Epithelial cell of prostate (primary cell): ENCODE data around the gene TFF3.

Experiments
- DNase-seq: peaks from one replicate; pipeline ENCODE4 v3.0.0-alpha.2; 2011; ENCODE audit warnings: low read depth, low spot score
- H3K27ac ChIP-seq: fragments of 450-650 bp; 2 replicates; pipeline ENCODE4 v1.5.1; 2017; ENCODE audit warnings: mild to moderate bottlenecking

Gene TFF3

DNA sequence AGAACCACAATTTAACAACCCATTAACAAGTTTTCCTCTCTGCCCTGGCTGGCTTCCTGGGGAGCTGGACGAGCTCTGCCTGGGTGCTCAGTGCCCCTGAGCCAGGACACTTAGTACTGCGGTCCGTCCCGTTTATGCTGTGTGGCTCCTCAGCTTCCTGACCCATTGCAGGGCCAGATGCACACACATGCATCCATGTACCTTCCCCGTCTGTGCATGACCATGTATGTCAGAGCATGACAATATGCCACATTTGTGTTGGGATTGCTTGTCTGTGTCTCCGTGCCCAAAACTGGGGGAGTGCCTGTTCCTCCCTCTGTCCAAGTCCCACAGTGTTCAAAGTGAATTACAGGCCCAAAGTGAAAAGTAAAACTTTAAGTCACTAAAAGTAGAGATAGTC lies 9.7 kb upstream of the TFF3 start:
- no peak for DNase-seq
- no peak overlapping the region for H3K27ac ChIP-seq

DNA sequence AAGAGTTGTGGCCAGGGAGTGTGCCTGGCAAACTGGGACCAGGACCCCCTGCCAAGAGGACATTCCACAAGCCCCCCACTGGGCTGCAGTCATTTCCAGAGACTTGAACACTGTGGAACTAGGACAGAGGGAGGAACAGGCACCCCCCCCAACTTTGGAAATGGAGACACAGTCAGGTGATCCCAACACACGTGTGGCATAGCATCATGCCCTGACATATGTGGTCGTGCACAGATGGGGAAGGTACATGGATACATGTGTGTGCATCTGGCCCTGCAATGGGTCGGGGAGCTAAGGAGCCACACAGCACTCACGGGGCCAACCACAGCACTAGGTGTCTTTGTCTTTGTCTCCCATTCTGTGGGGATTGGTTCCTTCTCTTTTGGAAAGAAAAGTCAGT lies 6.6 kb upstream of the TFF3 start:
- no peak overlapping the region for H3K27ac ChIP-seq
- no peak for DNase-seq

DNA sequence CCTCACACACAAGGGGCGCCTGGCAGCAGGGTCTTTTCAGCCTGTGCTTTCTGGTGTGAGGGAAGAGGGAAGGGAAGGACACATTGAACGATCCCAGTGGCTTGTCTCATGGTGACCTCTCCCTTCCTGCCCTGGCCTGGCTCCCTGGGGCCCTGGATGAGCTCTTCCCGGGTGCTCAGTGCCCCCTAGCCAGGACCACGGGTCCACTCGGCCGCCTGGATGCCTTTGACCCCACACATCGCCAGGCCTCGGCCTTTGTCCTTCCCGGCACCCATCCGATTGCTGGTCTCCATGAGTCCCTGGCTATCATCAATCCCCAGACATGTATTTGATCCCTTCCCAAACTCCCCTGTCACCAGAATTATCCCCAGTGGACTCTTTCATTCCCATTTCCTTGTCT lies 6.0 kb upstream of the TFF3 start:
- DNase-seq: no peak
- no peak overlapping the region for H3K27ac ChIP-seq

DNA sequence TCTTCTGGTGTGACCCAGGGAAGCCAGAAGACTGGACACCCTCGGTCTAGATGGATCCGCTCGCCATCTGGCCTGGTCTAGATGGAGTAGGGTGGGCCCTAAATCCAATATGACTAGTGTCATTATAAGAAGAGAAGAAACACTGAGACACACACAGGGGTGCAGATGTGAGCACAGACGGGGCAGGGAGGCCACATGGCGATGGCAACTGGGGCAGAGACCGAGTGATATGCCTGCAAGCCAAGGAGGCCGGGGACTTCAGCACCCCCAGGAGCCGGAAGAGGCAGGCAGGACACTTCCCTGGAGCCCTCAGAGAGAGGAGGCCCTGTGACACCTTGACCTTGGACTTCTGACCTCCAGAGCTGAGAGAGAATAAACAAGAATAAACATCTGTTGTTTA lies 5.6 kb upstream of the TFF3 start:
- no peak for DNase-seq
- H3K27ac ChIP-seq: no peak overlapping the region

DNA sequence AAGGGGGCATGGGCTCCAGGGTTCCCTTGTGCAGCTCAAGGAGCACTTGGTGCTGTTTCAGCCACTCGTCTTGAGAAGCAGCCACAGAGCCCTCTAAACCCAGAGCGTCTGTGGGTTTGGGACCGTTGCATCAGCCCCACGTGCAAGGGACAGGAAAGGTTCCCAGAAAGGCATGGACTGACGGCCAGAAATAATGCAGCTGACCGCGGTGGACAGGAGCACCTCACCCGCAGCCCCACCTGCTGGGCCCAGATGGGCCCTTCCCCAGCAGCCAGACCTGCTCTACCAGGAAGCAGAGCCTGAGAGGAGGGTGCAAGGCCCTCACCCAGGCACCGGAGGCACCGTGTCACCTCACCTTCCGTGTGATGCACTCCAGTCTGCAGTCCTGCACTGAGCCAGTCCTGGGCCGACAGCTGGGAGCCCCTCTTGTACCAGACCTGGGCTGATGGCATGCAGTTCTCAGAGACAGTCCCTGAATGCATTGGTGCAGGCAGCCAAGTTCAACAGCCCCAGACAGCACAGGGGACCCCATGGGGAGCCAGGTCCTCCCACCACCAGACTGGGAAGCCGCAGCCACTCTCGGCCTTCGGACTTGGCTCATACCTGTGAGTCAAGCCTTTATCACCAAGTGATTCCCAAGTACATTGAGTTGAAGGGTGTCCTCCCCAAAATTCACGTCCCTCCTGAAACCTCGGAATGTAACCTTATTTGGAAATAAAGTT lies 4.8 kb upstream of the TFF3 start:
- no peak overlapping the region for H3K27ac ChIP-seq
- DNase-seq: no peak

DNA sequence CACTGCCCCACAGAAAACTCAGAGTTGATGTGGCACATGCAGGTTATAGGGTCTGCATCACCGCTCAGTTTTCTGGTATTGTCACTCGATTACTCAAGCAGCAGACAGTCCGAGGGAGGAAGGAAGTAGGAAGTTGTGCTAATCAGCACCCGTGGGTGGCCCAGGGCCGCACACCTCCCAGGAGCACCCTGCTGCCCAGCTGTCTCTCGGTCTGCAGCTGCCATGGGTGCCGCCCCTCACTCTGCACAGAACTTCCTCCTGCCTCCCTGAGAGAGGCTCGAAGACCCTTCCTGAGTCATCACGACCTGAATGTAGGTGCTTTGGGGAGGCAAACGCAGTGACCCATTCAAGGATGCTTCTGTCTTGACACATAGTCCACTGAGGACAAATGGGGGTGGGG lies 4.2 kb upstream of the TFF3 start:
- no peak overlapping the region for H3K27ac ChIP-seq

DNA sequence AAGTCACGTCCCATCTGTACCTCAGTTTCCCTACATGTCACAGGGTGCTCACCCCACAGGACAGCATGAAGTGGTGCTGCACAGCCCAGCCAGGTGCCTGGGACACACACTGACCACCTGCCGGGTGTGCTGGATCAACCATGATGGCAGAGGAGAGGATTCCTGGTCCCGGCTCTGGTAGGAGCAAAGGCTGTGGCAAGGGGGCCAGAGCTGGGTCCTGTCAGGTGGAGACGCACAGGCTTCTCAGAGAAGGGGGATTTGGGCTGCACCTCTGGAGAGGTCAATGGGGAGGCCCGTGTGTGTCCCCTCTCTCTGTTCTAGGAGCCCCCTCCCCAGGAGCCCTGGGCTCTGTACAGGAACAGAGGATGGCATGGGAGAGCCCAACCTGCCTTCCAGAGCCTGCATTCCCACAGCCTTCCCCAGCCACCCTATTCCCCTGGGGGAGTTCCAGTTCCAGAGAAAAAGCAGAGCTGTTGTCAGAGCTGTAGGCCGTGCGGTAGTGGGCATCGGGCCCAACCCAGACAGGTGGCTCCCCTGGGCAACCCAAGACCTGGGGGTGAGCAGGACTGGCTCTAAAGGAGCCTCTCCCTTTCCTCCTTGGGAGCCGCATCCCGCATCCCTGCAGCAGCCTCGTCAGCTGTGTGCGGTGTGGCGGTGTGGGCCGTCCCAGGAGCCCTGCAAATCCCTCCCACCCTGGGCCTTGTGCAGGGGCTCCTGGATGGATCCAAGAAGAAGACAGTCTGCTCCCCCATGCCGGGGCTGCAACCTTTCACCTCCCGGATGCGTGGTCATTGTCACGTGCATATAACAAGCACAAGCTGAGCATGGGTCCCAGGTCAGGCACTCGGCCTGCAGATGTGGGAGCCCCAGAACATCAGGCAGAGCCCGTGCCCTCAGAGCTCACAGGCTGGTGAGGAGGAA lies 2.9 kb upstream of the TFF3 start:
- H3K27ac ChIP-seq: no peak overlapping the region
- no peak for DNase-seq

More for the DNA sequence above, 4.2 kb upstream of the TFF3 start:
- no peak for DNase-seq

DNA sequence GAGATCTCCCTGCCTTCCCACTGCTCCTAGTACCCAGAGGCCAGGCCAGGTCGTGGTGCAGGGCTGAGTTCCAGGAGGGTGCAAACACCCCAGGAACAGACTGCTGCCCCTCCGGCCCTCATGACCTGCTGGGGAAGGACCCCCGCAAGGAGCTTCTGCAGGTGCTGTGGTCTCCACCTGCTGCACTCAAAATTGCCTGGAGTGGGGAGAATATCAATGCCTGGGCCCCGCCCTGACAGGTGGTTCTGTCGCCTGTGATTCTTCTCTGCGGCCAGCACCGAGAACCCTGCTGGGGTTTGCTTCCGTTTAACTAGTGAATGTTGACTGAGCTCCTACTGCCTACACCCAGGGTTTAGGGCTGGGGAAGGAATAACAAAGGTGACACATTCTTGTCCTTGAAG lies 2.1 kb upstream of the TFF3 start:
- no peak for DNase-seq
- no peak overlapping the region for H3K27ac ChIP-seq

DNA sequence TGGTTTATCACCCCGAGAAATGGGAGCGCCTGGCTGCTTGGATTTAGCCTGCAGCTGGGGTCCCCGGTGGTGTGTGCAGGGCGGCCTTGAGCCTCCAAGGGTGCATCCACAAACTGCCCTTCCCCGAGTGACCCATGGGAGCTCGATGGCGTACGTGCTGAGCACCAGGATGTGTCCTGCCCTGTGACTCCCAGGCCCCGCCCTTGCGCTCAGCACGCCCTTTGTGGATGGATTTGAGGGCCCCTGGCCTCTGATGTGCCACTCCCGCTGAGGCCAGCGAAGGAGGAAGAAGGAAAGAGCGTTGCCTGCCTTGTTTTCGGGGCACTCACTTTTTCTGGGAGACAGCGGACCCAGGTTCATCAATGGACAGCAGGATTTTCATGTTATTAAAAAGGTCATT lies 1.7 kb upstream of the TFF3 start:
- H3K27ac ChIP-seq: no peak overlapping the region
- no peak for DNase-seq

DNA sequence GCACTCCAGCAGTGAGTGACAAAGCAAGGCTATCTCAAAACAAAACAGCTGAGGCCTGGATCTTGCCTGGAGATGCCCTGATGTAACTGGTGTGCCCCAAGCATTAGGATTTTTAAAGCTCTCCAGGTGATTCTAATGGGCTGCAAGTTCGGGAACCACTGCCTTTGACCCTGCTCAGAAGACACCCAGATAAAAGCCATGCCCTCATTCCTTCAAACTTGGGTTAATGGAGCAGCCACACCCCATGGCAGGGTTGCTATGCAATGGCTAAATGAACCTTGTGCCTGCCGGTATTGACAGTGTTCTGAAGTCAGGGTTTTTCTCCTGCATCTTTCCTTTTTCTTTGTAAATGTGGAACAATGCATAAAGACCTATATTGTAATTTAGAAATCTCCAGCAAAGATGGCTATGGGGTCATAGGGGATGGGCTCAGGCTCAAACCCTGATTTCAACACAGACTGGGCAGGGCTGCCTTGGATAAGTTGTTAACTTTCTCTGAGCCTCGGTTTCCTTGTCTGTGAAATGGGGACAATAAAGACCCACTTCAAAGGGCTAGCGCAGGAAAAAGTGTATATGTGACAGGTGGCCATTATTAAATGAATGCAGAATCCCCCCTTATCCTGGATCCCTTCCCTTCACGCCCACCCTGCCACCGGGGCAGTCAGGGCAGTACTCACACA lies 453 bp downstream of the TFF3 start:
- DNase-seq: no peak
- H3K27ac ChIP-seq: no peak overlapping the region

DNA sequence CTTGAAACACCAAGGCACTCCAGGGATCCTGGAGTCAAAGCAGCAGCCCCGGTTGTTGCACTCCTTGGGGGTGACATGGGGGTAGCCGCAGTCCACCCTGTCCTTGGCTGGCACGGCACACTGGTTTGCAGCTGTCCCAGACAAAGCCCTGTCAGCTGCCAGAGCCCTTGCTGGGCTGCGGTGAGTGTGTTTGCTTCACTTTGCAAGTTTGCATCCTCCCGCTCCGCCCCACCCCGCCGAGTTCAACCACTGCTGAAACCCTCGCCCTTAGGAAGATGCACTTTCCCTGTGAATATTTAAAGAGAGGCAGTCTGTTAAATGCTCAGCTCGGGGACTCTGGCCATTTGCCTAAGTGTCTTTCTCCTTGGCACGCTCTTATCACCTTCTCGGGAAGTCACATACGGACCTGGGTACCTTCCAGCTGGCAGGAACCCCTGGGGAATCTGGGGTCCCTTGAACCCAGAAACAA lies 1.7 kb downstream of the TFF3 start:
- no peak for DNase-seq
- H3K27ac ChIP-seq: no peak overlapping the region

DNA sequence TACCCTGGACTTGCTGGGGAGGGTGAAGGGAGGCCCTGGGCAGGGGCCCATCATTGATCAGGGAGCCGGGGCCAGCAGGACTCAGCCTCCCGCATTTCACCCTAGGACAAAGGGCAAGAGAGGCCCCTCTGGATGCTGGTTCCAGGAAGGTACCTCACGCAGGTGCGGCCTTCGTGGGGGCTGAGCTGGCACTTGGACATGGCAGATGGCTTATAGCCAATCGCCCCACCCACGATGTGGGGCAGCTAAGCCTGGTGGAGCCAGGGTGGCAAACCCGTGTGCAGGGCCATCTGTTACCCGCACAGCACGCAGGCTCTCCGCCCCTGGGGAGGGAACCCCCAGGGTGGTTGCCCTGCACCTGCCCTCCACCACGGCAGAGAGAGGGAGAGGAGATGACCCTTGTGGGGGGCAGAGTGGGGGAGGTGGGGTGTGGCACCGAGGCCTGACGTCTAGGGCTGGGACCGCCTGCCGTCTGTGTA lies 2.5 kb downstream of the TFF3 start:
- DNase-seq: no peak

DNA sequence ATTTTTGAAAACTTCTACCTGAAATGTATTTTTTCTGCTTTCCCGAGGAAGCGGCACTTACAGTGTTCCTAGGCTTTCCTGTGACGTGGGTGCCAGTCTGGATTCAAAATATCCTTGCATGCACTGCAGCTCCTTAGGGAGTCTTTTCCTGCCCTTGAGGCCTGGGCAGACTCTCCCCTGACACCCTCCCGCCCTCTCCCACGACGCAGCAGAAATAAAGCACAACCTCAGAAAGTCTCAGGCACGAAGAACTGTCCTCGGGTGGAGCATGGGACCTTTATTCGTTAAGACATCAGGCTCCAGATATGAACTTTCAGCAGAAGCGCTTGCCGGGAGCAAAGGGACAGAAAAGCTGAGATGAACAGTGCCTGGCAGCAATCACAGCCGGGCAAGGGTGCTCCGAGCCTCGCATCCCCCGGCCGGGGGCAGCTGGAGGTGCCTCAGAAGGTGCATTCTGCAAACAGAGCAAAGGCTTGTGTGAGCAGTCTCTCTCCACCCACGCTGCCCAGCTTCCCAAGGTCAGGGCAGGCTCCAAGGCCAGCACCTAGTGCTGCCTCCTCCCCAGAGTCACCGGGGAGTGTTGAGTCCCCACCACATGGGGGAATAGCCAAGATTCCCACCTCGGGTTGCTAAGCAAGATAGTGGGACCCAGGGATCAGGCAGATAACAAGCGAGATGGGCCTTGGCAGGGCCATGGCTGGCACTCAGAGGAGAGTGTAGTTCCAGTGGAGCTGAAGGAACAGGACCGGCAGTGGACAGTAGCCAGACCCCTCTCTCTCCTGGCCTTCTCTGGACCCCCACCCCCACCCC lies 3.2 kb downstream of the TFF3 start:
- H3K27ac ChIP-seq: no peak overlapping the region
- no peak for DNase-seq

More for the DNA sequence above, 2.5 kb downstream of the TFF3 start:
- H3K27ac ChIP-seq: no peak overlapping the region

DNA sequence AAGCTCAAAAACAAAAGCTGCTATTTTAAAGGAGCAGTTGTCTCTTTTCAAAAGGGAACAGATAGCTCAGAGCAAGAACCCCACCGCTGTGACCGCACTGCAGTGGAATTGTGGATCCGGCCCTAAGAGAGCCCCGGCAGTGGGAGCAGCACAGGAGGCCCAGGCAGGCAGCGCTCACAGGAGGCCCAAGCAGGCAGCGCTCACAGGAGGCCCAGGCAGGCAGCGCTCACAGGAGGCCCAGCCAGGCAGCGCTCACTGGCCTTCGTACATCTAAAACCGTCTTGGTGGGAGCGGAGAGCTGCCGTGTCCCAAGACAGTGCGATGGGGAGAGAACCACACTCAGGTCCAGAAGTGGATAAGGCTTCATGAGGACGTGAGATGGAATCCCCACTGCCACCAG lies 4.0 kb downstream of the TFF3 start:
- no peak for DNase-seq
- no peak overlapping the region for H3K27ac ChIP-seq

DNA sequence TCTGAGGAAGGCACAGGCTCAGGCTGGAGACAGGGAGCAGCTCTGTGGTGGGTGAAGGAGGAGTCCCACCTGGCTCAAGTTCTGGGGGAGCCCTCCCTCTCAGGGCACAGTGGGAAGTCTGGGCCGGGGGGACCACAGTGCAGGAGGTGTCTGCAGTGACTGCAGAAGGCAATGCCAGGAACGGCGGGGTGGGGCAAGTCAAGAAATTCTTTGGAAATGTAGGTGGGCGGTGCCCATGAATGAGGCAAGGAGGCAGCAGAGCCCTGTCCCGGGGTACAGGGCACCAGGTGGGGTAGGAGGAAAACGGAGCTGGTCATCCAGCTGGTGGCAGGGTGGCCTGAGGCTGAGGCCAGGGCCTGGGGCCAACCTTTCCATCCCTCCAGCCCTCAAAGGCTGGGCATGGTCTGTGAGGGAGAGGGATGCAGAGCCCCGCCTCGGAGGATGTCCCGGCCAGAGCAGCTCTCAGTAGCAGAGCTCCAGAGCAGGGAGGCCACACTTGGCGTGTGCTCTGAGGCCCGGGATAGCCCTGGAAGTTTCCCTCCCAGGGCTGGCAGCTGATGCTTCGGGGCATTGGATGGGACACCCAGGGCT lies 4.7 kb downstream of the TFF3 start:
- H3K27ac ChIP-seq: no peak overlapping the region
- no peak for DNase-seq

DNA sequence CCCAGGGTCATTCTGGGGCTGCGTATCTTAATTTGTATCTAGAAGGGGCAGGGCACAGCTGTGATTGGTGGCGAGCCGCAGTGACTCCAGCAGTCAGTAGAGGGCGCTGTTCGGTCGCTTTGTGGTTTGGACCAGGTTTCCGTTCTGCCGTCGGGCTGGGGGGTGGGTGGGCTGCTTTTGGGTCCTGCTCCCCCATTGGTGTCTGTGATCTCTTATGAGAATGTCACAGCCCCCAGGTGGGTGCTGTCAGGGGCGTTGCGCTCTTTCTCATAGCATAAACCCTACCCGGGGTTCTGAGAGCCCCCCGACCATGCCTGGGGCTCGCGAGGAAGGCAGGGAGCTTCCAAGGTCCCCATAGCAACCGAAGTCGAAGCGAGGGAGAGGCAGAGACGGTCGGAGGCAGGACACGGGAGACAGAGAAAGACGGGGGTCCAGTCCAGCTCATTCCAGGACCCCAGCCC lies 5.4 kb downstream of the TFF3 start:
- no peak for DNase-seq
- H3K27ac ChIP-seq: no peak overlapping the region

DNA sequence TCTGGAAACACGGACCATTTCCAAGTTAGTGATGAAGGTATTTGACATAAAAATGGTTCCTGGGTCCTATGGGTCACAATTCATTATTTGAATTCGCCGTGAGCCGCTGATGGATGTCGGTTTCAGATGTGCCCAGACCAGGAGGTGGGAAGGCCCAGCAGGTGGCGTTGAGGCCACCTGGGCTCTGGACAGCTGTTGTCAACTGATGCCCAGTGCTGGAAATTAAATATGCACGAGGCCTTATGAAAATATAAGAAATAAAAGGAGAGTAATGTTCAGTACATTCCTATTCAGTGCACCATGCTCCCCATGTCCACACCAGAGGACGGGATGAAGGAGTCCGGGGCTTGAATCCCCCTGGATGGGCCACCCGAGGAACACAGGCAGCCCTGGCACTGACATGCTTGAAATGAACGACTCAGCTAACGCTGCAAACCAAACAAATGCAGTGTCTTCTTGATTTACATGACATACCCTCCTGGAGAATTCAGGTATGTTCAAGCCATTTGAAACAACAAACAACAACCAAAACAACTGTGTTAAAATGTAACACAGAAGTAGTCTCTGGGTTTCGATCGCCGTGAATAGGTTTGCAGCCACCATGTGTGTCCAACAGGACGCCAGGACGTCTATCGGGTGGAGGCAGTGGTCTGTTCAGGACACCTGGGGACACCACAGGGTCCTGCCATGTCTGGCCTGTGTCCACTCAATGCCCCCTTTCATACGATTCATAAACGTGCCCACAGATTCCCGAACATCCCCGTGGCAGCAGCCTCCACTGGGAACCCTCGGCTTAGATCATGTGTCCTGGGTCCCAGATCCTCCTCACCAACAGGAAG lies 6.1 kb downstream of the TFF3 start:
- H3K27ac ChIP-seq: no peak overlapping the region
- DNase-seq: no peak

DNA sequence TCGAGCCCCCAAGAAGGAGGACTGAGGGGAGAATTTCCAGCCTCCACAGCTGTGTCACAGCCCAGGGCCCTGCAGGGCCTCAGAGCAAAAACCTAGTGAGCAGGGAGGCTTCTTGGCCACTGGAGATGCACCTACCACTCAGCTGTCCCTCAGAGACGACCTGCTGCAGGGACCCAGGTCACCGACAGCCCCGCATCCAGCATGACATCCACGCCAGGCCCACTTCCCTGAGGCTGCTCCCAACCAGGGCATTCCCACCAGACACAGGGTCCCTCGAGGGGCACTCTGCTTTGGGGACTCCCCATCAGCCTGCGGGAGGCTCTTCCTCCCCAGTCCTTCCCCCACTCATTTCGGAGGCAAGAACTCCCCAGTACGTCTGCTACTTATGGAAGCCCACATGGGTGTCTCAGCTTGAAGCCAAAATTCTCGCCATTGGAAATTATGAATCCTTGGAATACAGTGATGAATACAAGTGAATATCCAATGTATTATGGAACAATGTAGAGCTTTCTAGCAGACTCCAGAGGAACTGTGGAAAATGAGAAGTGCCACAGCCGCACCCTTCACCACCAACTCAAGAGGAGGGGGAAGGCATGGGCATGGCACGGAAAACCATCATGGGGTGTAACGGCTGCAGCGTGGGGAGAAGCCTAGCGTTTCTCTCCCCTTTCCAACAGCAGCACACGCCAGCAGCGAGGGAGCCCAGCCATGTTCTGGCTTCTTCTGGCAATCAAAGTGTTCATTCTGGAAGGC lies 6.9 kb downstream of the TFF3 start:
- no peak for DNase-seq
- H3K27ac ChIP-seq: no peak overlapping the region
